Naive thymus-derived CD4-positive, alpha-beta T cell (primary cell): Measurements from ENCODE around the gene LRRC37A. TPM values are rescaled to one million over a fixed set of nuclear protein-coding genes. Genes with fewer than 3 reads are reported as not detected.
A peak's percentile ranks its signal among the peaks of the same experiment; 100 is the strongest.
"Not testable (repeated sequence)": the region's sequence is repeated elsewhere in the genome, so short reads cannot be mapped to it uniquely, and the experiment has no call there.

Source experiments
- ATAC-seq: fragments of 150-1000 bp; cut with Tn5 transposase; 2 replicates; pipeline ENCODE4 v1.10.0; 2021; ENCODE audit warnings: mild to moderate bottlenecking, moderate library complexity
- CTCF ChIA-PET: fragments of 350-600 bp; sonication (Branson Sonifier 250); formaldehyde crosslinking; loops from one replicate; lab custom pipeline; 2021; ENCODE audit warnings: antibody characterized with exemption; lab: Charles Lee
- POLR2A ChIA-PET: fragments of 350-600 bp; sonication (Branson Sonifier 250); formaldehyde crosslinking; loops from one replicate; lab custom pipeline; 2021; ENCODE audit warnings: antibody characterized with exemption, inconsistent platforms; lab: Charles Lee
- DNase-seq, 9 donors: peaks; one replicate each; pipeline versions ENCODE4 v3.0.0 to v3.0.0-alpha.2; 2020 to 2022; ENCODE audit warnings: mixed read lengths in 1 of 9
- H3K27ac ChIP-seq: one replicate; pipeline ENCODE4 v1.7.0; 2013; ENCODE audit warnings: mild to moderate bottlenecking, low read depth, low read length, moderate library complexity
- H3K27me3 ChIP-seq, 2 donors: one replicate each; pipeline ENCODE4 v1.7.0; 2013; ENCODE audit warnings: low read length in 2 of 2, mild to moderate bottlenecking in 2 of 2, moderate library complexity in 2 of 2; ENCODE audit not compliant: control insufficient read depth in 2 of 2, insufficient read depth in 2 of 2
- H3K36me3 ChIP-seq, 3 experiments: 1 replicate in 2 of 3; 2 replicates in 1 of 3; pipeline ENCODE4 v1.7.0; 2013; ENCODE audit warnings: low read length in 3 of 3, mild to moderate bottlenecking in 3 of 3, moderate library complexity in 1 of 3; ENCODE audit not compliant: insufficient read depth in 3 of 3, control insufficient read depth in 2 of 3
- H3K4me1 ChIP-seq, 2 donors: one replicate each; pipeline ENCODE4 v1.7.0; 2013; ENCODE audit warnings: low read length in 2 of 2, mild to moderate bottlenecking in 2 of 2, moderate library complexity in 1 of 2; ENCODE audit not compliant: control insufficient read depth in 2 of 2, insufficient read depth in 2 of 2
- H3K4me3 ChIP-seq: 2 replicates; pipeline ENCODE4 v1.7.0; 2013; ENCODE audit warnings: mild to moderate bottlenecking, low read length
- H3K9me3 ChIP-seq, 3 experiments: 1 replicate in 2 of 3; 2 replicates in 1 of 3; pipeline ENCODE4 v1.7.0; 2013; ENCODE audit warnings: low read length in 3 of 3; ENCODE audit not compliant: control insufficient read depth in 2 of 3
- H3K27ac Mint-ChIP-seq, 9 donors: one replicate each; pipeline ENCODE4 v1.8.0; 2020 to 2022; ENCODE audit warnings: mixed read lengths in 9 of 9, mild to moderate bottlenecking in 8 of 9, moderate library complexity in 5 of 9, inconsistent platforms in 2 of 9
- H3K27me3 Mint-ChIP-seq, 5 donors: one replicate each; pipeline ENCODE4 v1.8.0; 2021 to 2022; ENCODE audit warnings: mixed read lengths in 5 of 5, mild to moderate bottlenecking in 1 of 5
- H3K36me3 Mint-ChIP-seq, 5 donors: one replicate each; pipeline ENCODE4 v1.8.0; 2020 to 2022; ENCODE audit warnings: mixed read lengths in 5 of 5, mild to moderate bottlenecking in 3 of 5, inconsistent platforms in 1 of 5
- H3K4me1 Mint-ChIP-seq, 7 donors: one replicate each; pipeline ENCODE4 v1.8.0; 2020 to 2022; ENCODE audit warnings: mixed read lengths in 7 of 7, mild to moderate bottlenecking in 3 of 7, inconsistent platforms in 1 of 7
- H3K4me3 Mint-ChIP-seq, 10 donors: one replicate each; pipeline ENCODE4 v1.8.0; 2020 to 2022; ENCODE audit warnings: mild to moderate bottlenecking in 10 of 10, mixed read lengths in 10 of 10, moderate library complexity in 6 of 10, inconsistent platforms in 2 of 10
- H3K9me3 Mint-ChIP-seq, 11 donors: one replicate each; pipeline ENCODE4 v1.8.0; 2020 to 2022; ENCODE audit warnings: mixed read lengths in 11 of 11, mild to moderate bottlenecking in 4 of 11, inconsistent platforms in 1 of 11, moderate library complexity in 1 of 11
- intact Hi-C, 2 donors: fragments of 100-400 bp; cut with micrococcal nuclease; formaldehyde crosslinking; loops; one replicate each; pipeline ENCODE4 v1.15.1; 2023
- polyA plus RNA-seq, 2 donors: library from polyadenylated mRNA; unstranded; fragments of 300-500 nt; fragmentation: Illumina TruSeq; gene quantifications; one replicate each; pipeline ENCODE4 v1.2.3, GENCODE V29; 2021
- total RNA-seq, 6 experiments: library from RNA in 5 of 6; stranded (reverse) in 5 of 6; gene quantifications; 1 replicate in 5 of 6; 2 replicates in 1 of 6; pipeline ENCODE4 v1.2.3 and lab custom pipeline; 2021 to 2026

Gene LRRC37A
- total and polyA plus RNA-seq, 7 experiments from 2014 or later, result 0.85 to 15.6 (median 6.2) TPM

DNA sequence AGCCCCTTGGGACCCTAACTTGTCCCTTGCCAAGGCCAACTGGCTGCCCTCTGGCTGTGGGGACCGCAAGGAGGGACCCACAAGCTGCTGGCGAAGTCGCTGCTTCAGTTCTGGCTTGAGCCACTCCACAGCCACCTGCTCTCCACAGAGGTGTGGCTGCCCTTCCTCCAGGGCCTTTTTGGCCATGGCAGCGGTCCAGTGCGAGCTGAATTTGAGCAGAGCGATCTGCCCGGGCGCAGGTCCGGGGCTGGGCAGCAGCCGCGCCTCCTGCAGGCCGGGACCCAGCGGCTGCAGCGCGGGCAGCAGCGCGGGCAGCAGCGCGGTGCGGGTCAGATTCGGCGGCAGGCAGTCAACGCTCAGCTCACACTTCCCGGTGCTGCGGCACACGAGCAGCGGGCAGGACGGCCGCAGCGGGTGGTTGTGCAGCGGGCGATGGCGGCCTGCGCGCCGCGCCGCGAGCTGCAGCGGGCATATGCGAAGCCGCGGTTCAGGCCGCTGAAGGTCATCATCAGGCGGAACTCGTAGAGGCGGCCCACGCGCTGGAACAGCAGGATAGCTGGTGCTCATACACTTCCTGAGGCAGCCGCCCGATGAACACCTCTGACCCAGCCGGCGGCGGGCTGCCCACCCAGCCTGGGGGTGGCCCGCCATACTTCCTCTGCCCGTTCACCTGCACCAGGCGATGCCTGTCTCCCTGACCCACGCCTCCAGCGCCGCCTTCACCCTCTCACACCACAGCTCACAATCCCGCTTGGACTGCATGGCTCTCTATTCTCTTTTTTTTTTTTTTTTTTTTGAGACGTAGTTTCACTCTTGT, 34.9 kb upstream of the LRRC37A start:
- H3K4me3 Mint-ChIP-seq, result peak overlapping the region; percentile 80 to 94 (median 86)
- H3K36me3 Mint-ChIP-seq, H3K27ac ChIP-seq, intact Hi-C loops, H3K27me3 ChIP-seq, H3K9me3 Mint-ChIP-seq, POLR2A ChIA-PET, H3K9me3 ChIP-seq, H3K36me3 ChIP-seq: not testable (repeated sequence)
- H3K27me3 Mint-ChIP-seq, result peaks cover 0 to 31% (median 0%) of the 10 kb centered on the region in 5 donors
- DNase-seq, result peak in 1 of 9 donors; percentile 16
- Histone ChIP-seq H3K4me3 (peak overlapping the region; percentile 37), H3K4me1 (peaks cover 12 to 13% of the 10 kb centered on the region in 2 donors)
- ATAC-seq, result peak; percentile 31
- peaks cover 6 to 26% (median 15%) of the 10 kb centered on the region in 7 donors for H3K4me1 Mint-ChIP-seq
- CTCF ChIA-PET, result interaction anchor here (0.6 to 1.8 kb wide), 3 partner anchors 62 to 1764 kb away, joined by 3 to 5 read pairs (median 3); no protein-coding TSS in a partner anchor
- H3K27ac Mint-ChIP-seq, result peak overlapping the region in 6 of 9 donors; percentile 19 to 76 (median 49)

DNA sequence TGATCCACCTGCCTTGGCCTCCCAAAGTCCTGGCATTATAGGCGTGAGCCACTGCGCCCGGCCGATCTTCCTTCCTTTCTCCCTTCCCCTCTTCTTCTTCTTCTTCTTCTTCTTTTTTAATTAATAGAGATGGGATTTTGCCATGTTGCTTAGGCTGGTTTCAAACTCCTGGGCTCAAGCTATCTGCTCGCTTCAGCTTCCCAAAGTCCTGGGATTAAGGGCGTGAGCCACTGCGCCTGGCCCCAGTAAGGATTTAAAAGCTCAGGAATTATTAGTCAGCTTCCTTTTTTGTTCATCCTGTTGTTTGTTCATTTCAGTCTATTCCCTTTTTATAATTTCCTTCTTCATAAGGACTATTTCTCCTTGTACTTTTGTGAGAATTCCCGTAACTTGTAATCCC, 32.7 kb upstream of the LRRC37A start:
- Mint-ChIP-seq H3K9me3 (peaks cover 0 to 2% (median 0%) of the 10 kb centered on the region in 11 donors), H3K4me1 (peaks cover 18 to 42% (median 30%) of the 10 kb centered on the region in 7 donors), H3K27ac (peak overlapping the region in 3 of 9 donors; percentile 8 to 65 (median 45)), H3K36me3 (peaks cover 0 to 7% (median 3%) of the 10 kb centered on the region in 5 donors), H3K4me3 (peak overlapping the region in 2 of 10 donors; percentile 29 to 41), H3K27me3 (peaks cover 0 to 29% (median 0%) of the 10 kb centered on the region in 5 donors)
- intact Hi-C loops, result no loop called here
- peaks cover 0 to 4% (median 0%) of the 10 kb centered on the region in 3 experiments for H3K36me3 ChIP-seq
- no peak overlapping the region for H3K4me3 ChIP-seq
- H3K27ac ChIP-seq, result no peak overlapping the region
- ChIA-PET CTCF (no interaction called here), POLR2A (interaction anchor here (0.6 to 0.9 kb wide), 2 partner anchors 24 to 256 kb away, joined by 3 read pairs; no protein-coding TSS in a partner anchor)
- H3K27me3 ChIP-seq, result no peaks in the 10 kb centered on the region
- ATAC-seq, result no peak
- peaks cover 25% of the 10 kb centered on the region in 2 donors for H3K4me1 ChIP-seq
- H3K9me3 ChIP-seq, result no peaks in the 10 kb centered on the region
- DNase-seq, result no peak

GRCh38 chr17:46264456-46265198, 30.3 kb upstream of the LRRC37A start:
- Mint-ChIP-seq H3K4me1 (peaks cover 18 to 46% (median 39%) of the 10 kb centered on the region in 7 donors), H3K27me3 (peaks cover 0 to 41% (median 0%) of the 10 kb centered on the region in 5 donors), H3K4me3 (peak overlapping the region; percentile 36 to 93 (median 70)), H3K36me3 (peaks cover 0 to 7% (median 0%) of the 10 kb centered on the region in 5 donors), H3K9me3 (no peaks in the 10 kb centered on the region), H3K27ac (peak overlapping the region; percentile 63 to 97 (median 87))
- H3K4me1 ChIP-seq, result peaks cover 25% of the 10 kb centered on the region in 2 donors
- H3K9me3 ChIP-seq, result no peaks in the 10 kb centered on the region
- peak overlapping the region; percentile 55 for H3K27ac ChIP-seq
- no peak overlapping the region for H3K4me3 ChIP-seq
- DNase-seq (peak in 8 of 9 donors; percentile 37 to 76 (median 63)), ATAC-seq (peak; percentile 60)
- CTCF ChIA-PET, result interaction anchor here (1.3 kb wide), 1 partner anchor 72 kb away, joined by 3 read pairs; the partner anchor contains the start of gene KANSL1
- POLR2A ChIA-PET, result no interaction called here
- no peaks in the 10 kb centered on the region for H3K27me3 ChIP-seq
- H3K36me3 ChIP-seq, result peaks cover 0 to 4% (median 0%) of the 10 kb centered on the region in 3 experiments
- intact Hi-C loops, result loop anchor here (5.0 kb wide), 3 partner anchors 217 to 682 kb away; partner anchors contain the start of gene MAPT (in 1 of the 2)

GRCh38 chr17:46266063-46266655, 28.8 kb upstream of the LRRC37A start:
- H3K36me3 ChIP-seq, H3K27me3 ChIP-seq, H3K9me3 Mint-ChIP-seq, H3K36me3 Mint-ChIP-seq, H3K9me3 ChIP-seq, ATAC-seq: not testable (repeated sequence)
- peak overlapping the region; percentile 84 to 93 (median 90) for H3K4me3 Mint-ChIP-seq
- intact Hi-C loops, result loop anchor here (1.0 to 5.0 kb wide), 4 partner anchors 20 to 684 kb away; partner anchors contain the start of gene MAPT (in 1 of the 2)
- peaks cover 18 to 38% (median 34%) of the 10 kb centered on the region in 7 donors for H3K4me1 Mint-ChIP-seq
- peak overlapping the region; percentile 76 to 95 (median 84) for H3K27ac Mint-ChIP-seq
- H3K4me3 ChIP-seq, result peak overlapping the region; percentile 72
- ChIA-PET POLR2A (interaction anchor here (0.7 kb wide), 1 partner anchor 684 kb away, joined by 3 read pairs; no protein-coding TSS in a partner anchor), CTCF (interaction anchor here (0.6 kb wide), 1 partner anchor 304 kb away, joined by 3 read pairs; no protein-coding TSS in a partner anchor)
- H3K4me1 ChIP-seq, result peaks cover 25% of the 10 kb centered on the region in 2 donors
- peaks cover 0 to 48% (median 0%) of the 10 kb centered on the region in 5 donors for H3K27me3 Mint-ChIP-seq
- peak overlapping the region; percentile 79 for H3K27ac ChIP-seq
- peak in 1 of 9 donors; percentile 20 for DNase-seq

GRCh38 chr17:46266656-46267544, 28.0 kb upstream of the LRRC37A start:
- Histone ChIP-seq H3K27me3 (no peaks in the 10 kb centered on the region), H3K9me3 (no peaks in the 10 kb centered on the region), H3K36me3 (peaks cover 0 to 4% (median 0%) of the 10 kb centered on the region in 3 experiments), H3K4me1 (peaks cover 25% of the 10 kb centered on the region in 2 donors), H3K4me3 (peak overlapping the region; percentile 79), H3K27ac (peak overlapping the region; percentile 79)
- H3K27me3 Mint-ChIP-seq, result peaks cover 0 to 52% (median 0%) of the 10 kb centered on the region in 5 donors
- POLR2A ChIA-PET, result interaction anchor here (0.7 to 1.7 kb wide), 5 partner anchors 10 to 1558 kb away, joined by 3 to 8 read pairs (median 3); no protein-coding TSS in a partner anchor
- H3K9me3 Mint-ChIP-seq, result no peaks in the 10 kb centered on the region
- intact Hi-C loops, result loop anchor here (1.0 to 5.0 kb wide), 6 partner anchors 19 to 685 kb away; partner anchors contain the start of genes MAPT (in 2 of the 2) and KANSL1 (in 1 of the 2)
- no peaks in the 10 kb centered on the region for H3K36me3 Mint-ChIP-seq
- H3K4me3 Mint-ChIP-seq, result peak overlapping the region; percentile 89 to 96 (median 93)
- CTCF ChIA-PET, result interaction anchor here (0.6 to 1.2 kb wide), 2 partner anchors 20 to 304 kb away, joined by 3 read pairs; no protein-coding TSS in a partner anchor
- H3K27ac Mint-ChIP-seq, result peak overlapping the region; percentile 76 to 95 (median 85)
- DNase-seq, result peak; percentile 44 to 94 (median 81)
- peak; percentile 87 for ATAC-seq
- H3K4me1 Mint-ChIP-seq, result peaks cover 18 to 38% (median 34%) of the 10 kb centered on the region in 7 donors
